Subcutaneous adipose tissue (tissue), 4 donors: ENCODE data around the gene S1PR3. TPM values are rescaled to one million over a fixed set of nuclear protein-coding genes. Genes with fewer than 3 reads are reported as not detected.

ENCODE experiments used
- CTCF ChIP-seq: fragments of 450-650 bp; IDR thresholded peaks from one replicate; pipeline ENCODE4 v1.5.1; 2016; ENCODE audit warnings: low read depth, mild to moderate bottlenecking, control low read depth, antibody characterized with exemption, moderate library complexity
- total RNA-seq, 4 donors: library from RNA; depleted of rRNA; stranded (reverse); fragments of >200 nt; gene quantifications; one replicate each; pipeline ENCODE4 v1.1.0, GENCODE V29; 2016

The S1PR3 gene
- total RNA-seq, 4 donors from 2014 or later = 6.2 to 22.1 (median 15.3) TPM

GRCh38 chr9:88998503-88998902 is 7.2 kb downstream of the S1PR3 start:
- no peak for TF ChIP-seq CTCF

GRCh38 chr9:88998911-88999310 is 7.6 kb downstream of the S1PR3 start:
- TF ChIP-seq CTCF = no peak

- TF ChIP-seq CTCF = no peak
Observed at GRCh38 chr9:89000371-89000781, 9.1 kb downstream of the S1PR3 start.

GRCh38 chr9:89000973-89001916 is 10.0 kb downstream of the S1PR3 start:
- TF ChIP-seq CTCF = no peak

GRCh38 chr9:89001917-89002540 is 10.8 kb downstream of the S1PR3 start:
- TF ChIP-seq CTCF = no peak

GRCh38 chr9:89002987-89003386 is 11.7 kb downstream of the S1PR3 start:
- TF ChIP-seq CTCF = no peak

- no peak for TF ChIP-seq CTCF
Observed at GRCh38 chr9:89005323-89005722, 14.1 kb downstream of the S1PR3 start.
